ENCODE data around the gene SPDYC. TPM values are rescaled to one million over a fixed set of nuclear protein-coding genes. Genes with fewer than 3 reads are reported as not detected.

The SPDYC gene
- total and polyA plus RNA-seq, 9 of the 15 experiments (the other 6 are each of a cell fraction or from before 2014, with no cell fraction given) = 4.4 to 18.8 (median 9.2) TPM

GRCh38 chr11:65180877-65181568 is 11.0 kb downstream of the SPDYC start (continued):
- TF ChIP-seq SMARCA4 (IDR thresholded peaks at IDR 0.05) (0 out of 2 replicates have a peak, but pooled peaks have one; percentile 24), EZH2 (IDR thresholded peaks at IDR 0.05; ENCODE audit: borderline replicate concordance, low read depth, low read length) (no peak), PCBP2 (IDR thresholded peaks at IDR 0.05; ENCODE audit: low read depth, low read length, poor library complexity, severe bottlenecking) (no peak), SAP30 (IDR thresholded peaks at IDR 0.05; ENCODE audit: borderline replicate concordance, insufficient read depth, low read depth, low read length, poor library complexity, severe bottlenecking) (peak; percentile 49), ATF3 (IDR thresholded peaks at IDR 0.05) (no peak), ATF3 (CRISPR knock-in tag; conservative IDR thresholded peaks at IDR 0.05) (peak; percentile 20; the same call in 1 of the 2 replicates), ESRRA (IDR thresholded peaks at IDR 0.05; ENCODE audit: borderline replicate concordance, low read depth) (peak; percentile 88), NONO (IDR thresholded peaks at IDR 0.05; ENCODE audit: low read depth in 2 of 2, low read length in 1 of 2) (peak in 1 of 2 experiments; percentile 67; a peak in 1 of 4 replicates), ZBTB5 (IDR thresholded peaks at IDR 0.05) (no peak), TAF1 (IDR thresholded peaks at IDR 0.05; ENCODE audit: control insufficient read depth, extremely low read depth, insufficient read depth, low read length, severe bottlenecking) (no peak), ATF1 (CRISPR knock-in tag; IDR thresholded peaks at IDR 0.05) (no peak), ATF1 (tag; IDR thresholded peaks at IDR 0.05) (0 out of 2 replicates have a peak, but pooled peaks have one; percentile 23), ZNF561 (CRISPR knock-in tag; conservative IDR thresholded peaks at IDR 0.05) (no peak), EGR1 (conservative IDR thresholded peaks at IDR 0.05) (peak; percentile 49; the same call in 1 of the 2 replicates), FOXJ3 (CRISPR knock-in tag; IDR thresholded peaks at IDR 0.05) (no peak), RBFOX2 (IDR thresholded peaks at IDR 0.05; ENCODE audit: low read depth, low read length) (peak; percentile 72), KAT7 (CRISPR knock-in tag; IDR thresholded peaks at IDR 0.05; ENCODE audit: borderline replicate concordance) (peak; percentile 85; the same call in 1 of the 2 replicates)
